Activated B cell treated with CpG ODN at 0.5 μM for 24 hours (primary cell): ENCODE data around the gene AGPS. TPM values are rescaled to one million over a fixed set of nuclear protein-coding genes. Genes with fewer than 3 reads are reported as not detected.

ENCODE experiments used
- ATAC-seq: fragments of 200-7000 bp; cut with Tn5 transposase; one replicate; pipeline ENCODE4 v1.10.0; 2021; ENCODE audit warnings: low read depth, mild to moderate bottlenecking, moderate library complexity
- CTCF ChIA-PET: fragments of 350-600 bp; sonication (Branson Sonifier 250); formaldehyde crosslinking; loops from one replicate; lab custom pipeline; 2021; ENCODE audit warnings: antibody characterized with exemption; lab: Charles Lee
- POLR2A ChIA-PET: fragments of 350-600 bp; sonication (Branson Sonifier 250); formaldehyde crosslinking; loops from one replicate; lab custom pipeline; 2021; ENCODE audit warnings: antibody characterized with exemption; lab: Charles Lee
- DNase-seq: peaks from one replicate; pipeline ENCODE4 v3.0.0; 2022
- H3K27ac Mint-ChIP-seq: one replicate; pipeline ENCODE4 v1.8.0; 2020; ENCODE audit warnings: mixed read lengths
- H3K27me3 Mint-ChIP-seq: one replicate; pipeline ENCODE4 v1.8.0; 2021; ENCODE audit warnings: mixed read lengths
- H3K36me3 Mint-ChIP-seq: one replicate; pipeline ENCODE4 v1.8.0; 2021; ENCODE audit warnings: low read depth, mixed read lengths
- H3K4me1 Mint-ChIP-seq: one replicate; pipeline ENCODE4 v1.8.0; 2021; ENCODE audit warnings: mixed read lengths
- H3K4me3 Mint-ChIP-seq: one replicate; pipeline ENCODE4 v1.8.0; 2020; ENCODE audit warnings: mild to moderate bottlenecking, mixed read lengths
- H3K9me3 Mint-ChIP-seq: one replicate; pipeline ENCODE4 v1.8.0; 2020; ENCODE audit warnings: mixed read lengths
- intact Hi-C: fragments of 100-400 bp; cut with micrococcal nuclease; formaldehyde crosslinking; loops from one replicate; pipeline ENCODE4 v1.15.1; 2024
- total RNA-seq: library from RNA; stranded (reverse); gene quantifications from 2 replicates; pipeline ENCODE4 v1.2.3, GENCODE V29; 2022
- TF ChIP-seq, protein P1 (sequence below): fragments of 200-600 bp; IDR thresholded peaks from one replicate; pipeline ENCODE4 v1.8.0; 2022; ENCODE audit warnings: antibody characterized with exemption, mild to moderate bottlenecking

The AGPS gene
- total RNA-seq, 1 donor from 2014 or later: 29.9 TPM

DNA sequence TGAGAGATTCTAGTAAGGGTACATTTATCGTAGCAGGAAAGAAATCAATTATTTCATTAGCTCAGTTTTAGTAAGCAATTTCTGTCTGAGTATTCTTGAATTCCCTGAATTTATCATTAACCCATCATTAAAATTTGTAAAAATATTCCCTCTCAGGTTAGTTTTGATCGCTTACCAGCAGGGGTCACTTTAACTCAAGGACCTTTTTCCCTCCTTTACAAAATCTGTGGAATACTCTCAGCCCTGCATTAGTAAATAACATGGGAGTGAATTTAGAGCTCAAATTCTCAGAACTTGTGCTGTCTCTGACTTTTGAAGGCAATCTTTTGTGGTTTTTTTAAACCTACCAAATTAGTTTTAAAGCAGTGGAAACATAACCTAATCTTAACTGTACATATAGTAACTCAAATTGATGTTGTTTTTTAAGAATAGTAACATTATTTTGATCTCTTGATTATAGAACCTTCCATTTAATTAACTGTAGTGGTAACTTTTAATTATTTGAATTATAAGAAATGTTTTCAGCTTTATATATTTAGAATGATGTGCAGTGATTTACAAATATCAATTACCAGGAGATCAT lies 97.2 kb downstream of the AGPS start:
- CTCF ChIA-PET: interaction anchor here (0.9 to 4.4 kb wide), 8 partner anchors 11 to 273 kb away, joined by 3 to 44 read pairs (median 4); no protein-coding TSS in a partner anchor
- POLR2A ChIA-PET: no interaction called here

DNA sequence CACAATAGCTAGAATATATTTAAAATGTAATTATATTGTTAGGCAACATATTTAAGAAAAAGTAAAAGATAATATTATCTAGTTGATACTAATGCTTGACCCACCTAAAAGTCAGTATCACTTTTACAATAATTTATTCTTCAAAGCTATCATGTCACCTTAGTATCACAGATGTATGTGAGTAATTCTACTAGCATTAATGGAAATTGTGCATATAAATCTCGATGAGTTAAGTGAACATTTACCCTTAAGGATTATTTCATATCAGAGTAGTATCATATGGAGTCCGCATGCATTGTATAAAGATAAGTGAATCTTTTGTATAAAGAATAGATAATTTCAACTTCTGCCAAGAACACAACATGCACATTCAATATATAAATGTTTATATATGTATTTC lies 103.4 kb downstream of the AGPS start:
- Mint-ChIP-seq H3K9me3 (no peaks in the 10 kb centered on the region), H3K4me1 (no peaks in the 10 kb centered on the region), H3K27ac (no peak overlapping the region), H3K36me3 (peaks cover 23% of the 10 kb centered on the region), H3K4me3 (no peak overlapping the region), H3K27me3 (no peaks in the 10 kb centered on the region)
- CTCF ChIA-PET: no interaction called here
- intact Hi-C loops: no loop called here
- TF ChIP-seq, protein P1, sequence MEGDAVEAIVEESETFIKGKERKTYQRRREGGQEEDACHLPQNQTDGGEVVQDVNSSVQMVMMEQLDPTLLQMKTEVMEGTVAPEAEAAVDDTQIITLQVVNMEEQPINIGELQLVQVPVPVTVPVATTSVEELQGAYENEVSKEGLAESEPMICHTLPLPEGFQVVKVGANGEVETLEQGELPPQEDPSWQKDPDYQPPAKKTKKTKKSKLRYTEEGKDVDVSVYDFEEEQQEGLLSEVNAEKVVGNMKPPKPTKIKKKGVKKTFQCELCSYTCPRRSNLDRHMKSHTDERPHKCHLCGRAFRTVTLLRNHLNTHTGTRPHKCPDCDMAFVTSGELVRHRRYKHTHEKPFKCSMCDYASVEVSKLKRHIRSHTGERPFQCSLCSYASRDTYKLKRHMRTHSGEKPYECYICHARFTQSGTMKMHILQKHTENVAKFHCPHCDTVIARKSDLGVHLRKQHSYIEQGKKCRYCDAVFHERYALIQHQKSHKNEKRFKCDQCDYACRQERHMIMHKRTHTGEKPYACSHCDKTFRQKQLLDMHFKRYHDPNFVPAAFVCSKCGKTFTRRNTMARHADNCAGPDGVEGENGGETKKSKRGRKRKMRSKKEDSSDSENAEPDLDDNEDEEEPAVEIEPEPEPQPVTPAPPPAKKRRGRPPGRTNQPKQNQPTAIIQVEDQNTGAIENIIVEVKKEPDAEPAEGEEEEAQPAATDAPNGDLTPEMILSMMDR: no peak
- no peak for DNase-seq
- POLR2A ChIA-PET: no interaction called here
- ATAC-seq: no peak

More for the DNA sequence above, 97.2 kb downstream of the AGPS start:
- H3K9me3 Mint-ChIP-seq: no peaks in the 10 kb centered on the region
- no peaks in the 10 kb centered on the region for H3K4me1 Mint-ChIP-seq
- ATAC-seq (no peak), DNase-seq (no peak)
- H3K4me3 Mint-ChIP-seq: no peak overlapping the region
- intact Hi-C loops: loop anchor here (1.0 kb wide), 3 partner anchors 234 to 326 kb away; no protein-coding TSS in a partner anchor
- H3K27me3 Mint-ChIP-seq: no peaks in the 10 kb centered on the region
- TF ChIP-seq, protein P1: no peak
- peaks cover 24% of the 10 kb centered on the region for H3K36me3 Mint-ChIP-seq
- no peak overlapping the region for H3K27ac Mint-ChIP-seq

DNA sequence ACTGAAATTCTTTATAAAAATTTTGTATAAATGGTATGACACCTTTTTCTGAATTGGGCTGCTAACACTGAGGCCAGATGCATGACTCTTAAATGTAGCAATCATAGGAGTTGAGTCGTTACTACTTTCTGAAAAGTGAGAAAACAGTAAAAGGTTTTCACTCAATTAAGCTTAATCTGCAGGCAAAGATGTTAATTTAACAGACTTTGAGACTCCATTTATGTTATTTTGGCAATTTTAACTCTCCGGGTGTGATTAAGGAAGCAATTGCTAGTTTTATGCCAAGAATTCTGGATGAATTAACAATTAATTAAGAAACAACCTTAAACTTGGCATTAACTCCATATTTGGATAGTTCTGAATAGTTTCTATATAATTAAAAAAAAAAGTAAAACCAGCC lies 104.3 kb downstream of the AGPS start:
- Mint-ChIP-seq H3K36me3 (peaks cover 27% of the 10 kb centered on the region), H3K4me1 (no peaks in the 10 kb centered on the region), H3K4me3 (no peak overlapping the region), H3K9me3 (no peaks in the 10 kb centered on the region), H3K27ac (no peak overlapping the region), H3K27me3 (no peaks in the 10 kb centered on the region)
- no peak for ATAC-seq
- POLR2A ChIA-PET: no interaction called here
- intact Hi-C loops: no loop called here
- TF ChIP-seq, protein P1: no peak
- CTCF ChIA-PET: no interaction called here
- no peak for DNase-seq

- TF ChIP-seq, protein P1: no peak
- H3K27me3 Mint-ChIP-seq: no peaks in the 10 kb centered on the region
- ChIA-PET CTCF (no interaction called here), POLR2A (no interaction called here)
- no peak overlapping the region for H3K4me3 Mint-ChIP-seq
- DNase-seq: no peak
- no peaks in the 10 kb centered on the region for H3K4me1 Mint-ChIP-seq
- H3K36me3 Mint-ChIP-seq: peaks cover 26% of the 10 kb centered on the region
- no peak for ATAC-seq
- H3K9me3 Mint-ChIP-seq: no peaks in the 10 kb centered on the region
- H3K27ac Mint-ChIP-seq: no peak overlapping the region
- intact Hi-C loops: no loop called here
Measured at GRCh38 chr2:177501186-177501585, 108.6 kb downstream of the AGPS start.

DNA sequence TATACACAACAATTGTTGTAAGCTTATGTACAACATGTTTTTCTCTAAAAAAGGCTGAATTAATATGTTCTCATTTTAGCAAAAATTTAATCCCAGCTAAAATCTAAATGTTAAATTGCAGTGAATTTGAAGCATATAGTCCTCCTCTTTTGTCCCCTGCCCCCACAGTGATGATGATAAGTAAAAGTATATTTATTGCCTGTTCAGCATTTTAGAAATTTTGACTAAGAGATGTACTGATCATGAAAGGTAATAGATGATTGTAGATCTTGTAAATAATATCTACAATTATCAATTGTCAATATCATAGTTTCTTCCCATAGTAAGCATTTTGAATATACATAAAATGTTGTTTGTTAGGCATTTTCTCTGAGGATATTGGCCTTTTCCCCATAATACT lies 113.9 kb downstream of the AGPS start:
- ChIA-PET POLR2A (no interaction called here), CTCF (no interaction called here)
- ATAC-seq: no peak

More for the DNA sequence above, 113.9 kb downstream of the AGPS start:
- Mint-ChIP-seq H3K27ac (no peak overlapping the region), H3K4me3 (no peak overlapping the region), H3K9me3 (no peaks in the 10 kb centered on the region), H3K27me3 (no peaks in the 10 kb centered on the region), H3K36me3 (peaks cover 36% of the 10 kb centered on the region), H3K4me1 (no peaks in the 10 kb centered on the region)
- intact Hi-C loops: no loop called here
- DNase-seq: no peak
- TF ChIP-seq, protein P1: no peak
